ENCODE measurements around the gene OR51B2.

DNA sequence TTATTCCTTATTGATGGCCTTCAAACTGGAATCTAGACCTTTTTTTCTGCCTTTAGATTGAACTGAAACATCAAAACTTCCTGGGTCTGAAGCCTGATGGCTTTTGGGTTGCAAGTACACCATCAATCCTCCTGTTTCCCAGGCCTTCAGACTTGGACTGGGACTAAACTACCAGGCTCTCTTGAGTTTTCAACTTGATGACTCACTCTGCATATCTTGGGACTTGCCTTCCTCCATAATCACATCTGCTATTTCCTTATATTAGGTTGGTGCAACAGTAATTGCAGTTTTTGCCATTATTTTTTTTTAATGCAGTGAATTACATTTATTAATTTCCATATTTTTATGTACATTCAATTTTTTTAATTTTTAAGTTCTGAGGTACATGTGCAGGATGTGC, 12.2 kb upstream of the OR51B2 start:
- TF ChIP-seq, protein P1, sequence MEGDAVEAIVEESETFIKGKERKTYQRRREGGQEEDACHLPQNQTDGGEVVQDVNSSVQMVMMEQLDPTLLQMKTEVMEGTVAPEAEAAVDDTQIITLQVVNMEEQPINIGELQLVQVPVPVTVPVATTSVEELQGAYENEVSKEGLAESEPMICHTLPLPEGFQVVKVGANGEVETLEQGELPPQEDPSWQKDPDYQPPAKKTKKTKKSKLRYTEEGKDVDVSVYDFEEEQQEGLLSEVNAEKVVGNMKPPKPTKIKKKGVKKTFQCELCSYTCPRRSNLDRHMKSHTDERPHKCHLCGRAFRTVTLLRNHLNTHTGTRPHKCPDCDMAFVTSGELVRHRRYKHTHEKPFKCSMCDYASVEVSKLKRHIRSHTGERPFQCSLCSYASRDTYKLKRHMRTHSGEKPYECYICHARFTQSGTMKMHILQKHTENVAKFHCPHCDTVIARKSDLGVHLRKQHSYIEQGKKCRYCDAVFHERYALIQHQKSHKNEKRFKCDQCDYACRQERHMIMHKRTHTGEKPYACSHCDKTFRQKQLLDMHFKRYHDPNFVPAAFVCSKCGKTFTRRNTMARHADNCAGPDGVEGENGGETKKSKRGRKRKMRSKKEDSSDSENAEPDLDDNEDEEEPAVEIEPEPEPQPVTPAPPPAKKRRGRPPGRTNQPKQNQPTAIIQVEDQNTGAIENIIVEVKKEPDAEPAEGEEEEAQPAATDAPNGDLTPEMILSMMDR (IDR thresholded peaks at IDR 0.05; ENCODE audit: poor library complexity, severe bottlenecking): no peak
- TF ChIP-seq EP300 (conservative IDR thresholded peaks at IDR 0.05; ENCODE audit: poor library complexity, severe bottlenecking): no peak
- TF ChIP-seq, protein P2, sequence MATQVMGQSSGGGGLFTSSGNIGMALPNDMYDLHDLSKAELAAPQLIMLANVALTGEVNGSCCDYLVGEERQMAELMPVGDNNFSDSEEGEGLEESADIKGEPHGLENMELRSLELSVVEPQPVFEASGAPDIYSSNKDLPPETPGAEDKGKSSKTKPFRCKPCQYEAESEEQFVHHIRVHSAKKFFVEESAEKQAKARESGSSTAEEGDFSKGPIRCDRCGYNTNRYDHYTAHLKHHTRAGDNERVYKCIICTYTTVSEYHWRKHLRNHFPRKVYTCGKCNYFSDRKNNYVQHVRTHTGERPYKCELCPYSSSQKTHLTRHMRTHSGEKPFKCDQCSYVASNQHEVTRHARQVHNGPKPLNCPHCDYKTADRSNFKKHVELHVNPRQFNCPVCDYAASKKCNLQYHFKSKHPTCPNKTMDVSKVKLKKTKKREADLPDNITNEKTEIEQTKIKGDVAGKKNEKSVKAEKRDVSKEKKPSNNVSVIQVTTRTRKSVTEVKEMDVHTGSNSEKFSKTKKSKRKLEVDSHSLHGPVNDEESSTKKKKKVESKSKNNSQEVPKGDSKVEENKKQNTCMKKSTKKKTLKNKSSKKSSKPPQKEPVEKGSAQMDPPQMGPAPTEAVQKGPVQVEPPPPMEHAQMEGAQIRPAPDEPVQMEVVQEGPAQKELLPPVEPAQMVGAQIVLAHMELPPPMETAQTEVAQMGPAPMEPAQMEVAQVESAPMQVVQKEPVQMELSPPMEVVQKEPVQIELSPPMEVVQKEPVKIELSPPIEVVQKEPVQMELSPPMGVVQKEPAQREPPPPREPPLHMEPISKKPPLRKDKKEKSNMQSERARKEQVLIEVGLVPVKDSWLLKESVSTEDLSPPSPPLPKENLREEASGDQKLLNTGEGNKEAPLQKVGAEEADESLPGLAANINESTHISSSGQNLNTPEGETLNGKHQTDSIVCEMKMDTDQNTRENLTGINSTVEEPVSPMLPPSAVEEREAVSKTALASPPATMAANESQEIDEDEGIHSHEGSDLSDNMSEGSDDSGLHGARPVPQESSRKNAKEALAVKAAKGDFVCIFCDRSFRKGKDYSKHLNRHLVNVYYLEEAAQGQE (IDR thresholded peaks at IDR 0.05; ENCODE audit: borderline replicate concordance): no peak
- no peak for TF ChIP-seq RAD21 (conservative IDR thresholded peaks at IDR 0.05)
- no peak for TF ChIP-seq EZH2 (IDR thresholded peaks at IDR 0.05; ENCODE audit: borderline replicate concordance, insufficient read depth, low read length, poor library complexity, severe bottlenecking)
- no peak for TF ChIP-seq POLR2AphosphoS5 (IDR thresholded peaks at IDR 0.05)
- TF ChIP-seq TAF1 (IDR thresholded peaks at IDR 0.05; ENCODE audit: low read depth): no peak
- no peak for TF ChIP-seq SMC3 (conservative IDR thresholded peaks at IDR 0.05; ENCODE audit: poor library complexity)
- no peak for TF ChIP-seq MXI1 (conservative IDR thresholded peaks at IDR 0.05; ENCODE audit: poor library complexity, severe bottlenecking)
